OCI-LY3 (cell line): ENCODE results near the gene CTNS.

Experiments used
- H2AFZ ChIP-seq: fragments of 200-600, 300-600 bp; shearing (Covaris generic); 2 replicates; pipeline ENCODE4 v1.6.0; 2014; ENCODE audit warnings: antibody characterized with exemption, low read depth, low read length
- H3K27ac ChIP-seq: fragments of 200-600, 300-600 bp; sonication (generic); 2 replicates; pipeline ENCODE4 v1.5.1; 2014; ENCODE audit warnings: mild to moderate bottlenecking, low read length, moderate library complexity, mixed read lengths
- H3K27me3 ChIP-seq: fragments of 200-600, 300-600 bp; sonication (generic); 2 replicates; pipeline ENCODE4 v1.6.1; 2014; ENCODE audit warnings: low read depth, low read length, mixed read lengths
- H3K36me3 ChIP-seq: fragments of 200-600, 300-600 bp; sonication (generic); replicated peaks from 2 replicates; pipeline ENCODE3; 2014; ENCODE audit warnings: low read depth, low read length, mixed read lengths
- H3K4me1 ChIP-seq: fragments of 300-600, 200-600 bp; sonication (generic); 2 replicates; pipeline ENCODE4 v1.6.1; 2014; ENCODE audit warnings: low read length, mixed read lengths
- H3K4me2 ChIP-seq: fragments of 200-600, 300-600 bp; sonication (generic); 2 replicates; pipeline ENCODE4 v1.6.1; 2014; ENCODE audit warnings: low read length, mixed read lengths
- H3K4me3 ChIP-seq: fragments of 300-600, 200-600 bp; sonication (generic); 2 replicates; pipeline ENCODE4 v1.5.1; 2014; ENCODE audit warnings: antibody characterized with exemption, mild to moderate bottlenecking, low read length, moderate library complexity
- H3K79me2 ChIP-seq: fragments of 300-600, 200-600 bp; shearing (Covaris generic); 2 replicates; pipeline ENCODE4 v1.6.1; 2014; ENCODE audit warnings: mild to moderate bottlenecking, low read length, mixed read lengths
- H3K9ac ChIP-seq: fragments of 300-600, 200-600 bp; shearing (Covaris generic); 2 replicates; pipeline ENCODE4 v1.6.0; 2014; ENCODE audit warnings: mild to moderate bottlenecking, low read length, moderate library complexity
- H3K9me3 ChIP-seq: fragments of 200-600, 300-600 bp; shearing (Covaris generic); 2 replicates; pipeline ENCODE4 v1.6.1; 2014; ENCODE audit warnings: low read length, mixed read lengths; ENCODE audit not compliant: insufficient read depth
- H4K20me1 ChIP-seq: fragments of 200-600, 300-600 bp; sonication (generic); 2 replicates; pipeline ENCODE4 v1.6.1; 2016; ENCODE audit warnings: low read length, mixed read lengths; ENCODE audit not compliant: insufficient read depth
- EZH2phosphoT487 ChIP-seq: fragments of 200-600 bp; shearing (Covaris generic); IDR thresholded peaks from 2 replicates; pipeline ENCODE4 v1.6.1; 2018; ENCODE audit warnings: antibody characterized with exemption, mixed run types, low read depth
- TF ChIP-seq, protein P1 (sequence below): fragments of 200-600, 300-600 bp; sonication (generic); IDR thresholded peaks from 2 replicates; pipeline ENCODE4 v1.5.1; 2014; ENCODE audit warnings: antibody characterized with exemption, low read length, low read depth

CTNS gene

DNA sequence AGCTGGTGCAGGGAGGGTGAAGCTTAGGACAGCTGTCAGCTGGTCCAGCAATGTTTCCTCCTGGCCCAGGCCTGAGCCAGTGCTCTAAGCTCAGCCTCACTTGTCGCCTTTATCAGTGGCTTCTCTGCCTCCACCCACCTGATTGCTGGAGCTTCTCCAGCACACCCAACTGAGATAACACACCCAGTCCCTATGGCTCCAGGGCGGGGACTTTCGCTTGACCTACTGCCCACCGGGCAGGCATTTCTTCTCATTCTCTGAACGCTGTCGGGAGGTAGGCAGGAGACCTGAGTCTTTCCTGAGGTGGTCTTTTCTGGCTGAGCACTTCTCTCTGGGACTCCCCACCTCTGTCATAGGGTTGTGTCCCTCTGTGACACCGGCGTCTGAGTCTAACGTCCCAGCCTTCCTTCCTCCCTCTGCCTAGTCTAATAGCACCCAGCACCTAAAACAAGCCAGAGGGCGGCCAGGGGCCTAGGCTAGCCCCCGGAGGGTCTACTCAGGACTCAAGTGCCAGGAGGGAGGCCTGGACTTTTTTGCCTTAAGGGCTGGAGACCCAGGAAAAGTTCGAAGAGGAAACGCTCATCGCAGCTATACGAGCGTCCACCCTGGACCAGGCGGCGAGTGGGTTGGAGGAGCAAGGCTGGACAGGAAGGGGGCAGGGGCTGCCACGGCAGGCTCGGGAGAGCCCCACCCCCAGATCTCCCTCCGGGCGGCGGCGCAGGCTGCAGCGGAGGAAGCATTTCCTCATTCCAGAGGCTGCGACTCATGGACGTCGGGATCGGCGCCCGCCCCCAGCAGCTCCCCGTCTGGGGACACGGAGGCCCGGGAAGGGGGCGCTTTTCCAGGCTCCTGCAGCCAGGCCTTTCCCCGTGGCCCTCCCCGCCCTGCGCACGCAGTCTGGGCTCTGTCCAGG lies 31.1 kb downstream of the CTNS start:
- Histone ChIP-seq H3K36me3 (no peaks in the 10 kb centered on the region), H3K9ac (peak overlapping the region; percentile 76), H3K4me1 (peaks cover 9% of the 10 kb centered on the region; the same call in 1 of the 2 replicates), H4K20me1 (no peaks in the 10 kb centered on the region), H3K4me2 (peak overlapping the region; percentile 96), H2AFZ (peak overlapping the region; percentile 45; the same call in 1 of the 2 replicates), H3K4me3 (peak overlapping the region; percentile 91), H3K9me3 (no peaks in the 10 kb centered on the region), H3K79me2 (peaks cover 18% of the 10 kb centered on the region), H3K27me3 (no peaks in the 10 kb centered on the region), H3K27ac (no peak overlapping the region)
- TF ChIP-seq, protein P1, sequence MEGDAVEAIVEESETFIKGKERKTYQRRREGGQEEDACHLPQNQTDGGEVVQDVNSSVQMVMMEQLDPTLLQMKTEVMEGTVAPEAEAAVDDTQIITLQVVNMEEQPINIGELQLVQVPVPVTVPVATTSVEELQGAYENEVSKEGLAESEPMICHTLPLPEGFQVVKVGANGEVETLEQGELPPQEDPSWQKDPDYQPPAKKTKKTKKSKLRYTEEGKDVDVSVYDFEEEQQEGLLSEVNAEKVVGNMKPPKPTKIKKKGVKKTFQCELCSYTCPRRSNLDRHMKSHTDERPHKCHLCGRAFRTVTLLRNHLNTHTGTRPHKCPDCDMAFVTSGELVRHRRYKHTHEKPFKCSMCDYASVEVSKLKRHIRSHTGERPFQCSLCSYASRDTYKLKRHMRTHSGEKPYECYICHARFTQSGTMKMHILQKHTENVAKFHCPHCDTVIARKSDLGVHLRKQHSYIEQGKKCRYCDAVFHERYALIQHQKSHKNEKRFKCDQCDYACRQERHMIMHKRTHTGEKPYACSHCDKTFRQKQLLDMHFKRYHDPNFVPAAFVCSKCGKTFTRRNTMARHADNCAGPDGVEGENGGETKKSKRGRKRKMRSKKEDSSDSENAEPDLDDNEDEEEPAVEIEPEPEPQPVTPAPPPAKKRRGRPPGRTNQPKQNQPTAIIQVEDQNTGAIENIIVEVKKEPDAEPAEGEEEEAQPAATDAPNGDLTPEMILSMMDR: no peak
- TF ChIP-seq EZH2phosphoT487: no peak

DNA sequence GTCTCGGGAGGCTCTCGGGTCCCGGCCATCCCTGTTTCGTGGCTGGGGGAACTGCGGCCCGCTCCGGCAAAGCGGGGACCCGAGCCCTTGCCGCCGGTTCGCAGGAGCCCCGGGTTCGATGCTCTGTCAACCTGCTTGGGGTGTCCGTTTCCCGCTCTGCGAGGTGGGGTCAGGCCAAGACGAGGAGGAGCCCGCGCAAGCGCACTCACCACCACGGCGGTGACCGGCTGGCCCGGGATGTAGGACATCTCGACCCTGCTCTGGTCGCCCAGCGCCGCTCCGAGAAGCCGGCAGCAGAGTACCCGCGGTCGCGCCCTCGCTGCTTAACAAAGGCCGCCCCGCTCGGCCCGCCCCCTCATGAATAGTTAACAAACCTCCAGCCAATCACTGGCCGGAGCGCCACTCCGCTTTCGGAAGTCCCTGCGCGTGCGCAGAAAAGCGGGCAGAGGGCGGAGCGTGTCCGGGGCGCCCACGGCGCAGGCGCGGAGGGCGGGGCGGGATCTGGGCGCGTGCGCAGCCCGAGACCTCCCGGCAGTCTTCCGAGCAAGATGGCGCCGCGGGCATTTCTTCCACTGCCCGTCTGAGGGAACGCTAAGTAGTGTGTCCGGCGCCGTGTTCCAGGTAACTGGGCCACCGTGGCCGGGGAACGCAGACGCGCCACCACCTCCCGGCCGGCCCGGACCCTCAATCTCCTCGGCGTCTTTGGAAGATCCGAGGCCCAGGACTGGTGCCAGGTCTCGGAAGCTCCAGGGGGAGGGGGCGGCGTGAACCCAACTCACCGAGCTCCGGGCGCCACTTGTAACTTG lies 31.9 kb downstream of the CTNS start, which contains the start of the genes EMC6 and TAX1BP3:
Gene EMC6 (plus strand): TSS at position 534 of the 806 bp plus-strand sequence. CDS start 335 bp downstream, outside the sequence.
Gene TAX1BP3 (minus strand): TSS at position 300 of the 806 bp plus-strand sequence. CDS start 52 bp downstream, at position 248.
- Histone ChIP-seq H3K36me3 (no peaks in the 10 kb centered on the region), H3K4me3 (peak within 1 kb of the TSS; percentile 91), H3K79me2 (peaks cover 18% of the 10 kb centered on the region), H2AFZ (peak within 1 kb of the TSS; percentile 45; the same call in 1 of the 2 replicates), H3K4me2 (peak within 1 kb of the TSS; percentile 96), H3K4me1 (peaks cover 9% of the 10 kb centered on the region; the same call in 1 of the 2 replicates), H3K27me3 (no peaks in the 10 kb centered on the region), H3K9me3 (no peaks in the 10 kb centered on the region), H4K20me1 (no peaks in the 10 kb centered on the region), H3K9ac (peak within 1 kb of the TSS; percentile 76), H3K27ac (peak within 1 kb of the TSS; percentile 44)
- TF ChIP-seq, protein P1: no peak
- no peak for TF ChIP-seq EZH2phosphoT487

DNA sequence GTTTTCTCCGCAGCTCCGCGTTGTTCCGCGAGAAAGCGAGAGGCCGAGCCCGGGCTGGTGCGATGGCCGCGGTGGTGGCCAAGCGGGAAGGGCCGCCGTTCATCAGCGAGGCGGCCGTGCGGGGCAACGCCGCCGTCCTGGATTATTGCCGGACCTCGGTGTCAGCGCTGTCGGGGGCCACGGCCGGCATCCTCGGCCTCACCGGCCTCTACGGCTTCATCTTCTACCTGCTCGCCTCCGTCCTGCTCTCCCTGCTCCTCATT lies 32.5 kb downstream of the CTNS start:
- H3K4me3 ChIP-seq: peak overlapping the region; percentile 91
- H3K4me2 ChIP-seq: peak overlapping the region; percentile 81
- peaks cover 9% of the 10 kb centered on the region; the same call in 1 of the 2 replicates for H3K4me1 ChIP-seq
- no peaks in the 10 kb centered on the region for H3K9me3 ChIP-seq
- TF ChIP-seq EZH2phosphoT487: no peak
- TF ChIP-seq, protein P1: no peak
- no peaks in the 10 kb centered on the region for H4K20me1 ChIP-seq
- H3K9ac ChIP-seq: peak overlapping the region; percentile 71
- H3K36me3 ChIP-seq: no peaks in the 10 kb centered on the region
- H3K27me3 ChIP-seq: no peaks in the 10 kb centered on the region
- H3K27ac ChIP-seq: peak overlapping the region; percentile 44
- no peak overlapping the region for H2AFZ ChIP-seq
- peaks cover 18% of the 10 kb centered on the region for H3K79me2 ChIP-seq

DNA sequence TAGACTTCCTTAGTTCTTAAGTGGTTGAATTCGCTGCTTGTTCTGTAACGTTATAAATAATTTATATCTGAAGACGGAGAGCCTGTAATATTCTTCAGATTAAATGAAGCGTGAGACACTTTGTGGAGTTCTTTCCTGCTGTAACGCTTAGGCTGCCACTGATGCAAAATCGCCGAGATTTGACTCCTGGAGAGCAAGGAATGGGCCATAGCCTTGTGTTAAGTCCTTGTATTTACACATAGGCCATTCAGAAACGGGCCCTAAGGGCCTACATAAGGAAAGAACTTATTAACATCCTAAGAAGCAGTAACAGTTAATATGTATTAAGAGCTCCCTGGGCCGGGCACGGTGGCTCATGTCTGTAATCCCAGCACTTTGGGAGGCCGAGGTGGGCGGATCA lies 33.0 kb downstream of the CTNS start:
- no peaks in the 10 kb centered on the region for H3K9me3 ChIP-seq
- no peak overlapping the region for H2AFZ ChIP-seq
- H3K4me3 ChIP-seq: peak overlapping the region; percentile 91
- H3K36me3 ChIP-seq: no peaks in the 10 kb centered on the region
- H3K27me3 ChIP-seq: no peaks in the 10 kb centered on the region
- no peaks in the 10 kb centered on the region for H4K20me1 ChIP-seq
- peak overlapping the region; percentile 81 for H3K4me2 ChIP-seq
- H3K9ac ChIP-seq: peak overlapping the region; percentile 71
- peaks cover 9% of the 10 kb centered on the region; the same call in 1 of the 2 replicates for H3K4me1 ChIP-seq
- no peak for TF ChIP-seq EZH2phosphoT487
- TF ChIP-seq, protein P1: no peak
- no peak overlapping the region for H3K27ac ChIP-seq
- peaks cover 18% of the 10 kb centered on the region for H3K79me2 ChIP-seq
